Choroid plexus epithelial cell (primary cell): ENCODE data around the gene TSR2.

Experiments
- DNase-seq: peaks from one replicate; pipeline ENCODE4 v3.0.0-alpha.2; 2010; ENCODE audit warnings: low read depth
- H3K4me3 ChIP-seq: 2 replicates; pipeline ENCODE4 v1.5.1; 2011; ENCODE audit warnings: low read depth, mild to moderate bottlenecking, control low read depth, low read length, moderate library complexity
- TF ChIP-seq, protein P1 (sequence below): conservative IDR thresholded peaks from 2 replicates; pipeline ENCODE4 v1.5.1; 2011; ENCODE audit warnings: low read depth, mild to moderate bottlenecking, control low read depth, inconsistent platforms, low read length, moderate library complexity

Gene TSR2, protein sequence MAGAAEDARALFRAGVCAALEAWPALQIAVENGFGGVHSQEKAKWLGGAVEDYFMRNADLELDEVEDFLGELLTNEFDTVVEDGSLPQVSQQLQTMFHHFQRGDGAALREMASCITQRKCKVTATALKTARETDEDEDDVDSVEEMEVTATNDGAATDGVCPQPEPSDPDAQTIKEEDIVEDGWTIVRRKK

DNA sequence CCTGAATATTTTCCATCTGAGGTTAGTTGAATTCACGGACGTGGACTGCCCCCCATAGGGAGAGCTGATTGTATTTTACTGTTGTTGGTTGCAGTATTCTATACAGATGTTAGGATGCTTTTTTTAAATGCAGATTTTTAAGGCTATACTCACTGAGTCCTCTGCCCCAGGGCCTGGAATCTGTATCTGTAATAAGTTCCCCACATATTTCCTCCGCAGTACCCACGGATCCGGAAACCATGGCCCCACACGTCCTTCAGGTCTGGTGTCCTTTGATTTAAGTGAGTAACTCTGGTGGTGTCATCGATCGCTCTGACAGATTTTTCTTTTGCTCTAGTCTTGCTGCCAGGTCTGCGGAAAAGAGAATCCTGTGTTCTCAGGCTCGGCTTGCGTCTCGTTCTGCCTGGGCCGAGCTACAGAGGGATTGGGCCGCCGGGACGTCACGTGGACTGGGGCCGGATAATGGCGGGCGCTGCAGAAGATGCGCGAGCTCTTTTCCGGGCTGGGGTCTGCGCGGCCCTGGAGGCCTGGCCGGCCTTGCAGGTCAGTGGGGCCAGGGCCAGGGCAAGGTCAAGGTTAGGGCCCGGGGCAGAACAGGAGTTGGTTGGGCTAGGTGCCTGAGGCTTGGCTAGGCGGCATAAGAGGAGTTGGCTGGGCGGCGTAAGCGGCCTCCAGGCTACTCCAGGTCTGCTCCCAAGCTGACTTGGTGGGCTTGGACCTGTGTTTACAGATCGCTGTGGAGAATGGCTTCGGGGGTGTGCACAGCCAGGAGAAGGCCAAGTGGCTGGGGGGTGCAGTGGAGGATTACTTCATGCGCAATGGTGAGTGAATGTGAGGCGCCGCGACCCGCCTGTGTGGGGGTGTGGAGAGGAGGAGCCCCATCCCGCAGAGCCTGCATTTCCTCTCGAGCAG is at the start of gene TSR2:
Gene TSR2 (plus strand): TSS at position 445 of the 912 bp plus-strand sequence. CDS start 18 bp downstream, at position 463.
- TF ChIP-seq, protein P1, sequence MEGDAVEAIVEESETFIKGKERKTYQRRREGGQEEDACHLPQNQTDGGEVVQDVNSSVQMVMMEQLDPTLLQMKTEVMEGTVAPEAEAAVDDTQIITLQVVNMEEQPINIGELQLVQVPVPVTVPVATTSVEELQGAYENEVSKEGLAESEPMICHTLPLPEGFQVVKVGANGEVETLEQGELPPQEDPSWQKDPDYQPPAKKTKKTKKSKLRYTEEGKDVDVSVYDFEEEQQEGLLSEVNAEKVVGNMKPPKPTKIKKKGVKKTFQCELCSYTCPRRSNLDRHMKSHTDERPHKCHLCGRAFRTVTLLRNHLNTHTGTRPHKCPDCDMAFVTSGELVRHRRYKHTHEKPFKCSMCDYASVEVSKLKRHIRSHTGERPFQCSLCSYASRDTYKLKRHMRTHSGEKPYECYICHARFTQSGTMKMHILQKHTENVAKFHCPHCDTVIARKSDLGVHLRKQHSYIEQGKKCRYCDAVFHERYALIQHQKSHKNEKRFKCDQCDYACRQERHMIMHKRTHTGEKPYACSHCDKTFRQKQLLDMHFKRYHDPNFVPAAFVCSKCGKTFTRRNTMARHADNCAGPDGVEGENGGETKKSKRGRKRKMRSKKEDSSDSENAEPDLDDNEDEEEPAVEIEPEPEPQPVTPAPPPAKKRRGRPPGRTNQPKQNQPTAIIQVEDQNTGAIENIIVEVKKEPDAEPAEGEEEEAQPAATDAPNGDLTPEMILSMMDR: peak; percentile 43
- DNase-seq: peak; percentile 91
- peak within 1 kb of the TSS; percentile 82 for H3K4me3 ChIP-seq

DNA sequence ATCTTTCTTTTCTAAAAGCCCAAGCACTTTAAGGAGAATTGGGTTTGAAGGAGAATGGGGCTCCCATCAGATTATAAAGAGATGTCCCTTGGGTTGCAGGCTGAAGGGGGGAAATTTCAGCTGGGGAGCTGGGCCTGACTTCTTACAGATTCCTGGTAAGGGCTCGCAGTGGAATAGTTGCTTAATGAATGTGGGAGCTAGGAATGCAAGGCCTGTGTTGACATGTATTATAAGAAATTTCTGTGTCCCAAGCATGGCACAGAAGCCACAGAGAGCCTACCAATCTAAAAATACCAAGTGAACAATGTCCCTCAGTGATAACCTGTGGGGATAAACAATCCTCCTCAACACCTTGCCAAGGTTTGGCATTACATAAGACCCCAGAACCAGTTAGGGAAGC is 43.1 kb upstream of the TSR2 start:
- DNase-seq: no peak
- TF ChIP-seq, protein P1: no peak
- no peak overlapping the region for H3K4me3 ChIP-seq

DNA sequence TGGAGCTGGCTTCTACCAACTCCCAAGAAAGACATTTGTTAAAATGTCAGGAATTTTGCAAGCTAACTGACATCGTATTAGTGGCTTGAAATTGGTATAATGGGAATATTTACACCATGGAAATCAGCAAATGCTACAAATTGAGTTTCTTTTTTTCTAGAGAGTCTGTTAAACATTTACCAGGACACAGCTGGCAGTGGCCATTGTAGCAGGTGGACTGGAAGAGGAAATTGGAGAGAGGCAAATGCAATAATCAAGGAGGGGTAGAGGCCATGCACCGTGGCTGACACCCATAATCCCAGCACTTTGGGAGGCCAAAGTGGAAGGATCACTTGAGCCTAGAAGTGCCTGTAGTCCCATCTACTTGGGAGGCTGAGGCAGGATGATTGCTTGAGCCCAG is 32.9 kb upstream of the TSR2 start:
- no peak for DNase-seq
- TF ChIP-seq, protein P1: no peak
- no peak overlapping the region for H3K4me3 ChIP-seq

DNA sequence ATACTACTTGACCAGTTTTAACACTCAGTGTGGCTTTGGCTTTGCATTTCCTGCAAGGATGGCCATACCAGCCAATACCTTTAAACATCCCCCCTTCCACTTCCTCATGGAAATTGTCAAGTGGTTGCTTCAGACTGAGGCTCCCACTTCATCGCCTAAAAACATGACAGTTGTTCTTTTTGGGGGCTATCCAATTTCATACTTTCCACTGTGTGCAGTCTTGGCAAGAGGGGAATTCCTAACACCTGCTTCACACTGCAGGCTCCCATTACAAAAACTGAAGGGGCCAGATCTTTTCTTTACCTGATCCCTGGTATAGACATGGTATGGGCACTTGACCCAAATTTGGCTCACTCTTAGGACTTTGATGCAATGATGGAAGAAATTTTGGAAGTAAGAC is 28.5 kb upstream of the TSR2 start:
- no peak for DNase-seq
- no peak overlapping the region for H3K4me3 ChIP-seq
- TF ChIP-seq, protein P1: no peak

DNA sequence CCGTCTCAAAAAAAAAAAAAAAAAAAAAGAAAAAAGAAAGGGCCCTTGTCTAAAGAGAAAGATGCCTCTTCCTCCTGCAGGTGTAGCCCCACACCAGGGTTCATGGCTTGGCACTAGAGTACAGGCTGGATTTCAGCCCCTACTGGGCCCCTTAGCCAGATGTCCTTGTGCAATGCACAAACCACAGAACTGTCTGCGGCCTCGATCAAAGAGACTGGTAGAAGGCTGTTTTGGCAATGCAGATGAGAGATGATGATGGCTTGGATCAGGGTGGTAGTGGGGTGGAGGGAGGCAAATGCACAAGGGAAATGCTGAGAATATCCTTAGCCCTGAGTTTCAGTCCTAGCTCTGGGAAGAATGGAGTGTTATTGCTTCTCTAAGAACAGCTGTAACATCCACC is 26.5 kb upstream of the TSR2 start:
- no peak overlapping the region for H3K4me3 ChIP-seq
- DNase-seq: peak; percentile 9
- TF ChIP-seq, protein P1: no peak

DNA sequence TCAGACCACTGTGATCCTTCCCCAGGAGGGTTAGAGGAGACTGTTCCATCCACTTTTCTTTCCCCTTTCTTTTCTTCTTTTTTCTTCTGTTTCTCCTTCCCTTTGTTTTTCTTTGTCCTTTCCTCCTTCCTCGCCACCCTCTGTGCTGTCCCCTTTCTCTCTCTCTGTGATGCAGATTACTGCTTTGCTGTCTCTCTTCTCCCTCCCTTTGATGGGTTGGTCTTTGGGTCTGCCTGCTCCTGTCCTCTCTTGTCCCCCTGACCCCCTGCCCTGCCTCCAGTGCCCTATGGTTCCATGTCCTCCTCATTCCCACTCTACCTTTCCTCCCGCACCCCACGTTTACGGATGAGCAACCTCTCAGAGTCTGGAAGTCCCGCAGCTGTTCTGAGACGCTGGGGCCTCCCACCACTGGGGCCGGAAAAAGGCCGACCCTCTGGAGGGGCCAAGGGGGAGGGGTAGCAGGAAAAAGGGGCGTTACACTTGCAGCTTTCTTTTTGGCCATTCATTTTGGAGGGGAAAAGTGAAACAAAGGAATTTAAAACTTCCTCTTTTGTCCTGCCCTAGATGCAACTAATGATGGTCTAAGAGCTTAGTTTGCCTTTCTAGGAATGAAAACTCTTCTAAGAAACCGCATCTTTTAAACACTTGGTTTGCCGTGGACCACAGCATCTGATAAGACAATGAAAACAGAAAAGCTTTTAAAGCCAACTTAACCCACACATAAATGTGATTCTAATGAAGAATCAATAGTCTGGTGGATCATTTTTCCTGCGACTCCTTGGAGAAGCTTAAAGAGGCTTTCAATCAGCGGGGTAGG is 24.5 kb upstream of the TSR2 start:
- DNase-seq: peak; percentile 44
- H3K4me3 ChIP-seq: no peak overlapping the region
- TF ChIP-seq, protein P1: no peak
